Effector CD8-positive, alpha-beta T cell (primary cell): ENCODE data around the gene ANO3.

Source experiments
- DNase-seq: peaks from one replicate; lab custom pipeline; 2025; lab: John Stamatoyannopoulos, UW

Gene ANO3

GRCh38 chr11:26359055-26359454, 27.1 kb downstream of the ANO3 start:
- DNase-seq = no peak

- DNase-seq = no peak
Observed at GRCh38 chr11:26365284-26365683, 33.4 kb downstream of the ANO3 start.

GRCh38 chr11:26377619-26378018, 45.7 kb downstream of the ANO3 start:
- DNase-seq = no peak

DNA sequence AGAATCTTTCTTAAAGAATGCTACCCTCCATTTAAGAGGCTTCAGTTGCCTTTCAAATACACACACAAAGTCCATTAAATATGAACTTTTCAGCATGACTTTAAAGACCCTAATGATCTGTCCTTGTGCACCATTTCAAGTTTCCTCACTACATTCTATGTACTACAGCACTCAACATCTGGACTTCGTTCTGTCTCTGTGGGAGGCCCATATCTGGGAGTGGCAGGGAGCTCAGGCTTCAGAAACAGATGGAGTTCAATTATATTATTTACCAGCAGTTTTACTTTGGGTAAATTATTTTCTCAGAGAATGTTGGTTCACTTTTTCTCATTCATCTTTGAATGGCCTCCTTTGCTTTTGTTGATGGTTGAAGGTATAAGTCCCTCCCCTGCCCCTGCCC, 67.4 kb downstream of the ANO3 start:
- no peak for DNase-seq

DNA sequence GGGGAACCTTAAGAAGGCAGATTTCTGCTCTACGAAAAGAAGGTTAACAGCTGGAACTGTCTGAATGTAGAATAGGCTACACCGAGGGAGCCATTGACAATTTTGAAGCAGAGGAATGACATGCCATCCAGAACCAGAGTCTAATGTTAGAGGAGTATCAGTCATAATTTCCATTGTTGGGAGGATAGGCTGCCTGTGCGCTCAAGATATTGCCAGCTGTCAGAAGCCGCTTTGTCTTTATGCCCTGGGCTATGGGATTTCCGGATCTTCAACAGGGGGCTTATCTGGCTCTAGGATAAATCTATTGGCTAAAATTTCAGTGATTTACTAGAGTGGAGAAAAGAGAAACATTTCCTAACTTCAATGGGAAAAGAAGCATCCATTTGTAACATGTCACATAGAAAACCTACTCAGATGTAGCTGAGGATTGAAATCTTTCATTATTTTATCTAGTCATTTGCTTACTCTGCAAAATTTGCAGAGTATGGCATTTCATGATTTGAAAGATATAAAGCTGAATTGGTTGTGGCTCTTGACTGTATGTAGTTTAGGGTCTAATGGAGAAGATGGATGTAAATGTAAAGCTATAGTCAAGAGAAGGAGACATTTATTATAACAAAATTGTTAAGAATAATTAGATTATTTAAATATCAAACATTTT, 78.9 kb downstream of the ANO3 start:
- DNase-seq = no peak

DNA sequence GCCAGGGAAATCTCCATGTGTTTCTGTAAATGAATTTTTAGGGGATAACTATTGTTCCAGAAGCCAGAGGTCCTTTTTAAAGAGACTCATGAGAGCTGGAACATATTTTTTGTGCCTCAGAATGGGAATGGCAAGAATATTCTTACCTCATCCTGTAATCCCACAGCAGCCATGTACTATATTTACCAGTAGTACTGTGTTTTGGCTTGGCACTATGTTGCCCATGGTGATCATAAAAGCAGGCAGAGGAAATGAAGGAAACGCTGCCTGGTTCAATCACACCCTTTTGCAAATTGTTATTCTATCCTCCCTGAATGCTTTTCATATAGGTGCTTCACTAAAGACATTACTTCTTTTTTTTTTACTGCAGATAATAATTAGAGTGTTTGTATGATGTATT, 81.0 kb downstream of the ANO3 start:
- DNase-seq = no peak

DNA sequence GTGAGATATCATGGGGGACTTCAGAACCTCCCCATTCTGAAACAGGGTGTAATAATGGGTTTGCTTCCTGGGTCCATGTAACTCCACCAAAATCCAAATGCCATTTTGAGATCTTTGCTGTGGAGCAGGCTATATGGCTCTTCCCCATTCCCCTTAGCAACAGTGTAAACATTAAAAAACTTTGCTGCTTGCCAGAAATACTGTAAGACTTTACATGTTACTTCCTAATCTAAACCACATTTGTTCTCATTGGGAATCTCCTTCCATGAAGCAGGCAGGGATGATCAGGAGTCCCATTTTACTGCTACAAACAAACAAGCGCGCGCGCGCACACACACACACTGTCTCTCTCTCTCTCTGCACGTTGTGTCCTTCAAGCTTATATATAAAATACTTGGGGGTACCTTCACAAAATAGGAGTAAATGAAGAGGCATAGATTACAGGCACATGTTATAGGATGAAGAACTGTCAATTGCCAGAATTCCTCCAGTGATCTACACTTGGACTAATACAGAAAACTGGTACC, 86.5 kb downstream of the ANO3 start:
- no peak for DNase-seq

DNA sequence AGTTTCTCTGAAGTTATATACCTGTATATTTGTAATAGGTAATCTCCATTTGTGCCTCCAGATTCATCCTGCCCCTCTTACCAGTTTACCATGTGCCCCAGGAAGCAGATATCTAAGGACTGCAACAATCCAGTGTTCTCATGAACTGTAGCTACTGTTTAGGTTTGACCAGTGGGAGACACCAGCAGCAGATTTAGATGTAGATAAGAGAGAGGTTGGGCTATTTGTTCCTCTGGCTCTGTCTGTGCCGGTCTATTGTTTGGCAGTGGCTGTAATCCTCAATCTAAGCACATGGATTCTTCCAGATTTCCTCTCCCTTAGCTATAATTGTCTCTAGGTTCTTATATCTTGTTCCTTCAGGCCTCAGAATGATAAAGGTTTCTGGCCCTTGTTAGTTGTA, 88.4 kb downstream of the ANO3 start:
- DNase-seq = no peak

- DNase-seq = no peak
Observed at GRCh38 chr11:26424255-26424654, 92.3 kb downstream of the ANO3 start.

DNA sequence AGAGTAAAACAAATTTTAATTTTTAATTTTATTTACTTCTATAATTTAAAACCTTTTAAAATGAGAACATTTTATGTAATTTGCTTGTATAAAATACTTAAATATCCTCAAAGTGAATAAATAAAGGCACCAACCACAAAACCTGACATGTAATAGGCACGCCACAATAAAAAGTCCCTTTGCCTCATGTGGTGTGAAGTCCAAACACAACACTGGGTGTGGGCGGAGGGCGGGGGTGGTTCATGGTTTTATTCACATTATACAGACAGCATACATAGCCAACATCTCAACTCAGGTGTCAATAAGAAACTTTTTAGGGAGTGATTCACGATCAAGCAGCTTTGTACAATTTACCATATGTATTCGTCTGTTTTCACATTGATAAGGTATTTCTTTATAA, 107.9 kb downstream of the ANO3 start:
- no peak for DNase-seq

DNA sequence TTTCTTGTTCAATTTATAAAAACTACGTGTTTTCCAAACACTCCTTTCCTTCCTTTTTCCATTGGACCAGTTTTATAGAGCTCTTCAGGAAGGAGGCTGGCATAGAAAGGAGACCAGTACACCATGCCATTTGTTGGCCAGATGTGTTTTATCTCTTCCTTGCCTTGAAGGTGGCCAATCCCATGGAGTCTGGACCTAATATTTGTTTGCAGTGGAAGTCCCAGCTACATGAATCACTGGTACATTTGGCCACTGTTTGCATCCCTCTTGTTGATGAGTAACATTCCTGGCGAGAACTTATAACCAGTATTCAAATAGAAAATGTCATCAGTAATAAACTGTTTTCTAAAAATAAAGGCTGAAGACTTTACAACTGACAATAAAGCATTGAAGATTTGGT, 110.2 kb downstream of the ANO3 start:
- no peak for DNase-seq

DNA sequence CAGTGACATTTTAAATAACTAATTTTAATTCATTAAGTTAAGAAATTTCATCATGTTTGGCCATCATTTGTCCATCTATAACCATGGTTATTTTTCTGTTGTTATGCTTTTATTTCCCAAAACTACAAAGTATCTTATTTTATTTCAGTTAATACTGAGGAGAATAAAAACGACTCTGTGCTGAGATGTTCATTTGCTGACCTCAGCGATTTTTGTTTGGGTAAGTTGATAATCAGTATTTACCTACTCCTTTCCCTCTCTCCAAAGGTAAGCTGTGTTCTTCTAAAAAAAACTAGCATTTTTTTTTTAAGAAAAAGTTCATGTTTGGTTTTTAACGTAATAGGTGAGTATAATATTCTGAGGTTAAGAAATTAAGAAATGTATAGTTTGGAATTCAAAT, 111.7 kb downstream of the ANO3 start:
- DNase-seq = no peak

DNA sequence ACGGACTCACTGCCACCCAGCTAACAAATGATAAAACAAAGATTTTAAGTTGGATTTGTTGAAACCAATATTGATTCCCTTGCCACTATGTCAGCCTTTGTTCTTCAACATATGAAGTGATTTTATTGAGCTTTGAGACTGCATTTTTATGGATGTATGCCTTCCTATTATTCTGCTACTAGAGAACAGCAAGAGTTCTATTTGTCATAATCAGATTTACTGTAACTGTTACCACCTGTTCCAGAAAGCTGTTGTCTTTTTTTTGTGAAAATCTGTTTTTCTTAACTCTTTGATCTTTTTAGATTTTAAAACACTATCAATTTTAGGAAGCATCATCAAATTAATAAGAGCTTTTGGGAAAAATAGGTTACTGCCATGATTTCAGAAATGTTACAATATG, 125.7 kb downstream of the ANO3 start:
- no peak for DNase-seq

DNA sequence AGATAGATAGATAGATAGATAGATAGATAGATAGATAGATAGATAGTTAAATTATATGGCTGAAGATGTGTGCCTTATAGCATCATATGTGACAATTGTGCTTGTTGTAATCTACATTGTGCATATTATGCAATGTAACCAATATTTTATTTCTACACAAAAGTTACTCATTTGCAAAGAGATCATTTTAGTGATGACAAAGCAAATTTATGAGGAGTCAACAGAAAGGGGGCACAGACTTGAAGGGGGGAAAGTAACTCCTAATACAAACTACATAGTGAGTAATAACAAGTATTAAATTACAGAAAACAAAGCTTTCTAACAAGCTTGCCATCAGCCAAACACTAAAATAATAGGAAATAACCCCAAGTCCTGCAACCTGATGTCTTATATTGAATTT, 133.3 kb downstream of the ANO3 start:
- DNase-seq = no peak

- DNase-seq = no peak
Observed at GRCh38 chr11:26467506-26467905, 135.6 kb downstream of the ANO3 start.

DNA sequence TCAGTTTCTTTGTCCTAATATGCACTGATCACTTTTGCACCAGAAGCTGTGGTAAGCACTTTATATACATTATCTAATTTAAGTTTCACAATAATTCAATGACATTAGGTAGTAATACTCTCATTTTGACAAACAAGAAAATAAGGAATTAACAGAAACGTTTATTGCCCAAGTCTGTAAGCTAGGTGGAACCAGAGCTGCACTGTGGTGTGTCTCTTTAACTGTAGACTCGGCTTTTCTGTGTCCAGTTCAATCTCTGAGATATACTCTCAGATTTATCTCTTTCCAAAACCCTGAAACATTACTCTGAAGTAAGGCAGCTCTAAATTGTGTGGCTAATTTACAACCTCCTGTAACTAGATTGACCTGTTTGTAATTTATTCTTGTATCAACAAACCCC, 139.1 kb downstream of the ANO3 start:
- no peak for DNase-seq

GRCh38 chr11:26473216-26474194, 141.6 kb downstream of the ANO3 start:
- no peak for DNase-seq

DNA sequence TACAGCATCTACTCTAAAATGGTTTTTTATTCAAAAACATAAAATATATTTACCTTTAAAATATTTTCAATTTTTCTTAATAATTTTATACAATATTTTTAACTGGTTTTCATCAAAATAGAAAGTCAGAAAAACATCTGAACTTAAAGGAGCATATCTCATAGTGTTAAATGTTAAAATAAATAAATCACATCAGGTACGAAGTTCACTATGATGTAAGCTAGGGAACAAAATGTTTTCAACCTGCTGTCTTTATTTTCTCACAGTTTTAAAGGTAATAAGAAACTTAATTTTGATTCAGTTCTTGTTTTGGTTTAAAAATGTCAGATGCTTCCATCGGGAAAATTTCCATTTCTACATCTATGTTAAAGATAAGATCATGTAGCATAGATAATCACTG, 142.5 kb downstream of the ANO3 start:
- no peak for DNase-seq

DNA sequence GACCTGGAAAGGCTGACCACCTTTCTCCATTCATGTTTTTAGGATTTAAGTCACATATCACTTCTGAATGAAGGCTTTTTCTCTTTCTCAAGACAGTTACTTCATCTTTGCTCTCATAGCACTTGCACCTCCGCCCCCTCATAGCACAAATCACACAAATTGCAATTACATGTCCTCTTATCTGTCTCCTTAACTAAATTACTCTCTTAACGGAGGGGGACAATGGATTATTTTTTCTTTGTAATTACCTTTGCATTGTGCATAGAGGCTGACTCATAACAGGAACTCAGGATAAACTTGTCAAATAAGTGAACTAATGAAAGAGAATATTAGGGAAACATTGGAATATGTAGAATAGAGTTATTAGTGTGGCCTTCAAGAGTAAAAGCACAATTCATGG, 145.5 kb downstream of the ANO3 start:
- no peak for DNase-seq

GRCh38 chr11:26478710-26479109, 146.8 kb downstream of the ANO3 start:
- DNase-seq = no peak

GRCh38 chr11:26480041-26480440, 148.1 kb downstream of the ANO3 start:
- DNase-seq = no peak

- DNase-seq = no peak
Observed at GRCh38 chr11:26483108-26483507, 151.2 kb downstream of the ANO3 start.

GRCh38 chr11:26490546-26490945, 158.6 kb downstream of the ANO3 start:
- no peak for DNase-seq
